B cell (primary cell): ENCODE results near the gene LRRC31.

Experiments
- CTCF ChIP-seq: fragments of 200-600 bp; IDR thresholded peaks from one replicate; pipeline ENCODE4 v1.8.0; 2022; ENCODE audit warnings: antibody characterized with exemption, mild to moderate bottlenecking
- EZH2 ChIP-seq: IDR thresholded peaks from 2 replicates; pipeline ENCODE4 v1.6.1; 2012; ENCODE audit warnings: borderline replicate concordance, low read depth, mild to moderate bottlenecking, moderate library complexity, low read length; ENCODE audit not compliant: insufficient read depth, poor library complexity, severe bottlenecking

GRCh38 chr3:169825316-169825715, 44.4 kb downstream of the LRRC31 start:
- TF ChIP-seq CTCF, result no peak
- no peak for TF ChIP-seq EZH2
